Medulla oblongata (tissue), 1 donor: ENCODE data around the gene ADAM23.

Experiments used
- DNase-seq: peaks from one replicate; pipeline ENCODE4 v3.0.0-alpha.2; 2015; ENCODE audit errors: extremely low spot score

The ADAM23 gene

GRCh38 chr2:206502729-206503128, 59.4 kb downstream of the ADAM23 start:
- no peak for DNase-seq

- no peak for DNase-seq
Observed at GRCh38 chr2:206511283-206511682, 68.0 kb downstream of the ADAM23 start.

- no peak for DNase-seq
Observed at GRCh38 chr2:206512999-206513398, 69.7 kb downstream of the ADAM23 start.

DNA sequence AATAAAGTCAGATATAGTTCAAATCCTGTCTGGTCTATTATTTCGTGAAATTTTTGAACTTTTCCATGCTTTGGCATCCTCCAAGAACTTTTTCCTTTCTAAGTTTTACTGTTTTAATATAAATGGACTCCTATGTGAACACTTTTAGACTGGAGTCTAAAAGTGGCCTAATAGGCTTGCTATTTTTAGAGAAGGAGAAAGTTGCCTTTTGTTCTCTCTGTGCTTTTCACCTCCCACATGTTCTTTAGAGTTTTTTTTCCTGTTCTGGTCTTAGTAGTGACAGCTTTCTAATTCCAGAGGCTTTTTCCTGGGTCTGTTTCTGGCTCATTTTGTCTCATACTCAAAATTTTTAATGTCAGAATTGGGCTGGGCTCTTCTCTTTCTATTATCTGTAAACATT, 72.2 kb downstream of the ADAM23 start:
- peak; percentile 3 for DNase-seq

DNA sequence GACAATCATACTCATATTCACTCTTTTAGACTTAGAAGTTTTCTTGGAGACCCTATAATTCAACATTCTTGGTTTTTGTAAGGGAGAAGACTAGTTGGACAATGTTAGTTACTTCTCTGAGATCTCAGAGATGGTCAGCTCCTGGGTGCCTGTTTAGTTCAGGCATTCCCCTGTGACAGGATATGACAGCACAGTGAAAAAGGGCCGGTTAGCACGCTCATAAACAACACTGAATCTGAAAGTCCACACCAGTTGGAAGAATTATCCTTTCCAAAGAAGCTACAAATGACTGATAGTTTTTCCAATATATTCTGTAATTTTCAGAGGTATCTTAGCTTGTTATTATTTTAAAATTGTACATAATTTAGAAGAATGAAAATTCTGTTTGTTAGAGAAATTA, 75.7 kb downstream of the ADAM23 start:
- DNase-seq: no peak

- no peak for DNase-seq
Observed at GRCh38 chr2:206520450-206520849, 77.1 kb downstream of the ADAM23 start.

GRCh38 chr2:206521115-206521514, 77.8 kb downstream of the ADAM23 start:
- DNase-seq: no peak

GRCh38 chr2:206521612-206522011, 78.3 kb downstream of the ADAM23 start:
- DNase-seq: no peak

DNA sequence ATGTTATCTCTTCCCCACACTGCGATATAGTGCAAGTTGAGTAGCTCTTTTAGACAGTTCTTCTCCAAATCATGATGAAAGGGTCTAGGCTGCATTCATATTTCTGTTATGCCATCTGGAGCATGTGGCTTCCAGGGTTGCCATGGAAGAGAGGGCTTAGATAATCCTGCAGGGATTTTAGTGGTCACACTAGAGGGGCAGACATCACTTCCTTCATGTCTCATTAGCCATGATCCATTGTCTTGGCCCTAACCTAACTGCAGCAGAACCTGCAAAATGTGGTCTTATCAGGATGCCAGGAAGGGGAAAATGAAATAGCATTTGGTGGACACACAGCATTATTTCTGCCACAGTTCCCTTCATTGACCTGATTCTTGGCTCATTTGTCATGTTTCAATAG, 83.1 kb downstream of the ADAM23 start:
- DNase-seq: no peak

DNA sequence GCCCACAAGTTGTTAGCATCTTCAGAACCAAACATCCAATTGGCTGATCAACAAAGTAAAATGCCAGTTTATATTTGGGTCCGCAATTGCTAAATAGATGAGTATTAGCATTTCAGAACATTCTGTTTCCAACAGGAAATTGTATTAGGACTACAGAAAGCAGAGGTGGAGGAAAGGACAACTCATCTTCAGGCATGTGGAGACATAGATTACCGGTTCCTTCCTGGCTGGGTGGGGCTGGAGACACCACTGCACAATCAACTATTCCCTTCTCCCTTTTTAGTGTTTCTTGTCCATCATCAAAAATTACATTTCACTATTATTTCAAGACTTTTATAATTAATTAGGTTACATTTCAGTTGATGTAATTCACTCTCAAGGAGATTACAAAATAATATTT, 83.8 kb downstream of the ADAM23 start:
- DNase-seq: no peak

- DNase-seq: no peak
Observed at GRCh38 chr2:206530727-206531126, 87.4 kb downstream of the ADAM23 start.

DNA sequence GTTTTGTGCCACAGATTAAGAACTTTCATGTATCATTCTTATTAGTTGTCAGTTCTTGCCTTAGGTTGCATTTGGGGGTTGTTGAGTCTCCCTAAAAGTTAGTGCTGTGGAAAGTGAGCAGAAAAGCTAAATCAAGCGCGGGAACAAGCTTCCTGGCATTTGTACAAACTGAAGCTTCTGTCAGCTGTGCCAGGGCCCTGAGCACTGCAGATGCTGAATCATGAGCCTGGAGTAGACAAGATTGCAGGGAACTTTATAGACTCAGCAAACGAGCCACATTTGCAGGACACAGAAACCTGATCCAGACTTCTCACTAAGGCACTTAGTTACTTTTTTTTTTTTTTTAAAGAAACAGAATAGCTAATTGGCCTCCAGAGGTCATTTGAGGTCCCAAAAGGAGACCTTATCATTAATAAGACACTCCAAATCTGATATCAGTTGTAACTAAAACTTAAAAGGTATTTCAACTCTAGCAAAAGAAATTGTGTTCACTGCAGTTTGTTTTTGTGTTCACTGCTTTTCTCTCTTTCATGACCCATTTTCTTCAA, 88.7 kb downstream of the ADAM23 start:
- peak; percentile 5 for DNase-seq

- DNase-seq: no peak
Observed at GRCh38 chr2:206533977-206534376, 90.6 kb downstream of the ADAM23 start.

DNA sequence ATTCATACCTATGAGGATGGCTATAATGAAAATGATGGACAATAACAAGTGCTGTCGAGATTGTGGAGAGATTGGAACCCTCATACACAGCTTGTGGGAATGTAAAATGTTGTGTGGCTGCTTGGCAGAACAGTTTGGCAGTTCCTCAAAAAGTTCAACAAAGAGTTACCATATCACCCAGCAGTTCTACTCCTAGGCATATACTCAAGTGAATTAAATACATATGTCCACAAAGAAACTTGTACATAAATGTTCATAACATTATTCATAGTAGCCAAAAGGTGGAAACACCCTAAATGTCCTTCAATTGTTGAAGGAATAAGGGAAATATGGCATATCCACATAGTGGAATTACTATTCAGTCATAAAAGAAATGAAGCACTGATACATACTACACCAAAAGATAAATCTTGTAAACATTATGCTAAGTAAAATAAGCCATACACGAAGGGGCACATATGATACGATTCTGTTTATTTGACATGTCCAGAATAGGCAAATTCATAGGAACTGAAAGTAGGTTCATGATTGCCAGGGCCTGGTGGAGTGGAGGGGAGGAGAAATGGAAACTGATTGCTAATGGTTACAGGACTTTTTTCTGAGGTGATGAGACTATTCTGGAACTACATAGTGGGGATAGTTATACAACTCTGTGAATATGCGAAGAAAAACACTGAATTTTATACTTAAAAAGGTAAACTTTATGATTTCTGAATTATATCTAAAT, 92.1 kb downstream of the ADAM23 start:
- DNase-seq: no peak

DNA sequence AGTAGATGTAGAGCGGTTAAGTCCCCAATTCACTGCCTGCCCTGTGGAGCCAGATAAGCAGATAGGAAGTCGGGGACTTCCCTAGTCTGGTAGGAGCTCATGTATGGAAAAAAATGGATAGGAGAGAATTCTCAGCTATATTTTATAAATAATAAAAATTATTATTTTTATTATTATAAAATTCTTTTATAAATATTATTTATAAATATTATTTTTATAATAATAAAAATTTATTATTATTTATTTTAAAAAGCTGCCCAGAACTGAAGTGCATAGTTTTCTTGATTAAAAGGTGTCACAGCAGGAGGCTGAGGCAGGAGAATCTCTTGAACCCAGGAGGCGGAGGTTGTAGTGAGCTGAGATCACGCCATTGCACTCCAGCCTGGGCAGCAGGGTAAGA, 97.4 kb downstream of the ADAM23 start:
- no peak for DNase-seq

DNA sequence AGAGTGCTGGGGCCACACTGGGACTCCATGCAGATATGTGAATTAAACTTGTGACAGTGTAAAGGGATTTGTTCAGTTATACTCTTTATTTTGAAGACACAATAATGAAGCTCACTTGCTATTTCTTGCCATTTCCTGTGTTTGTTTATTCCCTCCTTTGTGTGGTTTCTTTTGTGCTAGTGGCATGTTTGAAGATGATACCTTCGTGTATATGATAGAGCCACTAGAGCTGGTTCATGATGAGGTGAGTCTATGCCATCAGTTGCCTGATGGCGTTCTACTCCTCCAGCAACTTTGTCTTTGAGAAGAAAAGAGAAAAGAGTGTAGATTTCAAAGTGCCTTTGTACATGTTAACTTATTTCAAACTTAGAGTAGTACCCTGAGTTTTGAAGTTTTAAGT, 99.7 kb downstream of the ADAM23 start:
- DNase-seq: no peak

DNA sequence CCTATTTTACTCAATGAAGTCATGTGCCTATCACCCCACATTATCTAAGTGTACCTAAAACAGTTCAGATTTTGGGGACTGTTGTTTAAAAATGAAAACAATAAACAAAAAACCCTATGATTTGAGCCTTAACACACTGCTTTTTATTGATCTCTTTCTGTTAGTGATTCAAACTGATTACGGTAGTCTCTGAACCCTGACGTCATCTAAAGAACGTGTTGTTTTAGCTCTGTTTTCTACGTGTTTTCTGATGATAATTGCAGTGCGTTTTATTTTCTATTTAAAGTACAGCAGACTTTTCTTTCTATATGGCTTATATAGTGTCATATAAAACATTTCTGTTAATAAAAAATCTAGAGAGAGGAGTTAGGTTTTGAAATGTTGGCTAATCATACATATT, 105.1 kb downstream of the ADAM23 start:
- DNase-seq: no peak

DNA sequence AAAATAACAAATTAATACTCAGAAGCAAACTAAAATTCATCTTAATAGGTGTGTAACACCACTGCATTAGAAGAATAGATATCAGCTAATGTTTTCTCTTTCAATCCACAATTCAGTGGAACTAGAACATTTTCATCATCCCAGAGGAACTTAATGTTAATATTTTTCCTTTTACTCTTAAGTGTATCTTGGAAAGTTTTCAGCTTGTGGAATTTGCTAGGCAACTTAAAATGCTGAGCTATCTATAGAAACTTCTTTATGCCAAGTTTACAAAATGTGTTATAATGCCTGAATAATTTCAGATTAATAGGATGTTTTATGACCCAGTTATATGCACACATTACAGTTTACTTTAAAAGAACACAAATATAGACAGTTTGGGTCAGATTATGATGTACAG, 112.4 kb downstream of the ADAM23 start:
- no peak for DNase-seq

- DNase-seq: peak; percentile 66
Observed at GRCh38 chr2:206556357-206556949, 113.1 kb downstream of the ADAM23 start.

- DNase-seq: no peak
Observed at GRCh38 chr2:206557321-206557720, 114.0 kb downstream of the ADAM23 start.

- no peak for DNase-seq
Observed at GRCh38 chr2:206558492-206558891, 115.2 kb downstream of the ADAM23 start.

- no peak for DNase-seq
Observed at GRCh38 chr2:206561962-206562361, 118.6 kb downstream of the ADAM23 start.

DNA sequence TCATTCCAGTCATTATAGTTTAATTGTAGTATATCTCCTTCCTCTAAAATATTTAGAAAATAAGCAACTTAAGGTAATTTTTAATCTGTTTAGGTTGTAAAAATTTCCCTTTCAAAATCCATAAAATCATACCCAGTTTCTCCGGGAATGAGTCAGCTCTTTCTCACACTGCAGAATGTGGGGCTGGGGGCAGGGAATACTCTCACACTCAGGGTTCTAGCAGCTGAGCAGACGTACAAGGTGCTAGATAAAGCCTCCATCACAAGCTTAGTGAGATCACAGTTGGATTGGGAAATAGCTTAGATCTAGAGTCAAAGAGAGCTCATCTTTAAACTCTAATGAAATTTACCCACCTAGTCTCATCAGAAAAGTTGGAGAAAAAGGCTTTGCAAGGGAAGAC, 119.0 kb downstream of the ADAM23 start:
- DNase-seq: no peak
